Skin of body (tissue), 2 donors: ENCODE results near the gene CRTC2. TPM values are rescaled to one million over a fixed set of nuclear protein-coding genes. Genes with fewer than 3 reads are reported as not detected.

Source experiments
- small RNA-seq: library from RNA; depleted of rRNA; stranded (forward); fragments of <200 nt; gene quantifications from one replicate; pipeline ENCODE3, GENCODE V24; 2014; ENCODE audit warnings: low replicate concordance
- total RNA-seq: library from RNA; depleted of rRNA; stranded (reverse); fragments of >200 nt; gene quantifications from one replicate; pipeline ENCODE4 v1.2.3, GENCODE V29; 2014

The CRTC2 gene
- total RNA-seq, 1 donor from 2014 or later: 5.1 TPM

Small RNAs within 50 kb of the gene (small RNA-seq; reads per million reads assigned to genes)
- not detected for gene MIR6737

Other genes starting within 250 kb of the CRTC2 start
- gene INTS3, start 230.6 kb downstream of the CRTC2 start, total RNA-seq: 40.5 TPM
- 25.0 TPM for gene SLC27A3, start 183.2 kb downstream of the CRTC2 start, total RNA-seq
- 12.6 TPM for gene GATAD2B, start 35.6 kb downstream of the CRTC2 start, total RNA-seq
- gene DENND4B, start 11.9 kb downstream of the CRTC2 start, total RNA-seq: 18.8 TPM
- 38.8 TPM for gene SLC39A1, start 4.9 kb upstream of the CRTC2 start, total RNA-seq
- 10.7 TPM for gene CREB3L4, start 9.3 kb upstream of the CRTC2 start, total RNA-seq
- 73.8 TPM for gene JTB, start 19.1 kb upstream of the CRTC2 start, total RNA-seq
- 38.7 TPM for gene RAB13, start 27.7 kb upstream of the CRTC2 start, total RNA-seq
- 2,280 TPM for gene RPS27, start 32.1 kb upstream of the CRTC2 start, total RNA-seq
- 0.10 TPM for gene NUP210L, start 196.5 kb upstream of the CRTC2 start, total RNA-seq
- 166 TPM for gene TPM3, start 233.5 kb upstream of the CRTC2 start, total RNA-seq
- not detected for gene CFAP141, start 247.7 kb upstream of the CRTC2 start, total RNA-seq